Measurements from ENCODE around the gene CD7. TPM values are rescaled to one million over a fixed set of nuclear protein-coding genes. Genes with fewer than 3 reads are reported as not detected.

The CD7 gene
- total and polyA plus RNA-seq, 9 of the 15 experiments (the other 6 are each of a cell fraction or from before 2014, with no cell fraction given): 0.21 to 0.35 TPM; not detected in 7

GRCh38 chr17:82297280-82297713 is 20.1 kb downstream of the CD7 start (continued):
- no peak for TF ChIP-seq ZNF347 (CRISPR knock-in tag; IDR thresholded peaks at IDR 0.05; ENCODE audit: low read depth)
- no peak for TF ChIP-seq CEBPG (CRISPR knock-in tag; IDR thresholded peaks at IDR 0.05)
- TF ChIP-seq CEBPG (tag; conservative IDR thresholded peaks at IDR 0.05 in 1 of 2, IDR thresholded peaks at IDR 0.05 in 1 of 2): peak in 1 of 2 experiments; percentile 56; a peak in 1 of 4 replicates
- TF ChIP-seq FOSL1 (tag; conservative IDR thresholded peaks at IDR 0.05): peak; percentile 82; the same call in 1 of the 2 replicates
- peak in 1 of 2 experiments; percentile 51; a peak in 1 of 4 replicates for TF ChIP-seq TBL1XR1 (IDR thresholded peaks at IDR 0.05; ENCODE audit: low read length in 2 of 2)
- no peak for TF ChIP-seq TSC22D4 (tag; IDR thresholded peaks at IDR 0.05)
- TF ChIP-seq SOX6 (IDR thresholded peaks at IDR 0.05): peak; percentile 64; the same call in 1 of the 2 replicates

- H3K4me2 ChIP-seq (ENCODE audit: insufficient read depth, low read length): peak overlapping the region; percentile 79
- DNase-seq (ENCODE audit: extremely low read depth in 1 of 4, low spot score in 3 of 4): no peak
- 59% methylated on average over 6 of the region's 7 CpGs for WGBS (ENCODE audit: insufficient coverage, low coverage, missing lambda C conversion rate)
- no peaks in the 10 kb centered on the region for H3K9me1 ChIP-seq (ENCODE audit: control insufficient read depth, insufficient read depth, low read length)
- no peaks in the 10 kb centered on the region for H3K9me3 ChIP-seq (replicated peaks; ENCODE audit: control insufficient read depth, insufficient read depth, low read depth, low read length)
- in situ Hi-C loops (cut with MboI) (no loop called here), intact Hi-C loops (cut with micrococcal nuclease) (no loop called here)
- POLR2A ChIA-PET: no interaction called here
- peaks cover 63 to 75% of the 10 kb centered on the region in 2 experiments for H3K4me1 ChIP-seq (replicated peaks in 1 of 2; ENCODE audit: control insufficient read depth in 2 of 2, insufficient read depth in 2 of 2, low read length in 2 of 2)
- H2AFZ ChIP-seq (ENCODE audit: low read depth, low read length): peak overlapping the region; percentile 96
- no peaks in the 10 kb centered on the region for H3K27me3 ChIP-seq (ENCODE audit: control insufficient read depth in 2 of 2, insufficient read depth in 2 of 2, low read length in 2 of 2)
- peak overlapping the region; percentile 48 to 87; a peak in 3 of 4 replicates for H3K9ac ChIP-seq (ENCODE audit: insufficient read depth in 1 of 2, low read depth in 2 of 2, low read length in 2 of 2)
- CTCF ChIA-PET (ENCODE audit: low intra/inter-chr PET ratio): no interaction called here
- peaks cover 23% of the 10 kb centered on the region for H3K79me2 ChIP-seq (ENCODE audit: control insufficient read depth, insufficient read depth, low read length)
- FAIRE-seq: no peak
- no peak overlapping the region for H3K4me3 ChIP-seq
- H3K27ac ChIP-seq (ENCODE audit: extremely low read depth, low read depth, low read length): peak overlapping the region; percentile 67; the same call in 1 of the 3 replicates
- H4K20me1 ChIP-seq (replicated peaks; ENCODE audit: control insufficient read depth, insufficient read depth, low read length): no peaks in the 10 kb centered on the region
- no peaks in the 10 kb centered on the region; the same call in 2 of the 3 replicates for H3K36me3 ChIP-seq (ENCODE audit: control insufficient read depth, insufficient read depth, low read length)
- no peak for TF ChIP-seq CBX1 (IDR thresholded peaks at IDR 0.05; ENCODE audit: low read depth)
- no peak for TF ChIP-seq ZNF589 (CRISPR knock-in tag; IDR thresholded peaks at IDR 0.05; ENCODE audit: low read depth)
- TF ChIP-seq FOXO4 (CRISPR knock-in tag; IDR thresholded peaks at IDR 0.05): no peak
- no peak for TF ChIP-seq ZNF253 (CRISPR knock-in tag; conservative IDR thresholded peaks at IDR 0.05)
- no peak for TF ChIP-seq E2F5 (CRISPR knock-in tag; IDR thresholded peaks at IDR 0.05)
- TF ChIP-seq THRA (IDR thresholded peaks at IDR 0.05): no peak
- no peak for TF ChIP-seq SREBF2 (CRISPR knock-in tag; IDR thresholded peaks at IDR 0.05)
- TF ChIP-seq COPS2 (conservative IDR thresholded peaks at IDR 0.05): no peak
- BruUV-seq (replicated peaks): no TSS peak
- ATAC-seq: no peak
Measured at GRCh38 chr17:82296511-82297279, 20.7 kb downstream of the CD7 start.

Data from K562 (cell line).